Pulmonary artery endothelial cell (primary cell): Measurements from ENCODE around the gene KLRD1. TPM values are rescaled to one million over a fixed set of nuclear protein-coding genes. Genes with fewer than 3 reads are reported as not detected.
"Not testable (repeated sequence)": the region's sequence is repeated elsewhere in the genome, so short reads cannot be mapped to it uniquely, and the experiment has no call there.

ENCODE experiments used
- DNase-seq: peaks from one replicate; pipeline ENCODE4 v3.0.0-alpha.2; 2011; ENCODE audit warnings: low read depth, low spot score
- total RNA-seq: library from RNA; depleted of rRNA; stranded (reverse); fragments of >200 nt; gene quantifications from 2 replicates; pipeline ENCODE4 v1.2.3, GENCODE V29; 2014

The KLRD1 gene
- total RNA-seq, 1 donor from 2014 or later = 0.20 TPM

- DNase-seq = not testable (repeated sequence)
Measured at GRCh38 chr12:10338470-10338869, 30.8 kb downstream of the KLRD1 start.

DNA sequence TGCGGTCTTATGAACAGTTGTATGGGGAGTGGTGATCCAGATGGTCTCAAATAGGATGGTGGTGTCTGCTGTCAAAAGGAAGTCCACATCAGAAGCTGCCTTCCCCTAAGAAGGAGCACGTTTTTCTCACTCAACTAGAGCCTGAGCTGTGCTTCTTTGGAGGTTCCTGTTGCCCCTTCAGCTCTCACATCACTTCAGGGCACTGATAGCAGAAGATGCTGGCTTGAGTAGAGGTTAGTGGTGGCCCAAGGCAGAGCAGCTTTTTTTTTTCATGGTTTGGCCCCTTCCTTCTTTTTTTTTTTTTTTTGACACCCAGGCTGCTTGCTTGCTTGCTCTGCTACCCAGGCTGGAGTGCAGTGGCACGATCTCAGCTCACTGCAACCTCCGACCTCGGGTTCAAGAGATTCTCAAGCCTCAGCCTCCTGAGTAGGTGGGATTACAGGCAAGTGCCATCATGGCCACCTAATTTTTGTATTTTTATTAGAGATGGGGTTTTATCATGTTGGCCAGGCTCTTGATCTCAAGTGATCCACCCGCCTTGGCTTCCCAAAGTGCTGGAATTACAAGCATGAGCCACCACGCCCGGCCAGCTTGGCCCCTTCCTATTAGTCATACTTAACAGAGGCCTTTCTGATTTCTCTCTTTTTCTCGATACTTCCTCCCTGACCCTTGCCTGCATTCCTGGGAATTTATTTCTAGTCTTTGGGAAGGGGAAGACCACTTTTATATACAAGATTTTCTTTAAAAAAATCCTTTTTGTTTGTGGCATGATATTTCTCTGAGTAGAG, 31.6 kb downstream of the KLRD1 start:
- no peak for DNase-seq

DNA sequence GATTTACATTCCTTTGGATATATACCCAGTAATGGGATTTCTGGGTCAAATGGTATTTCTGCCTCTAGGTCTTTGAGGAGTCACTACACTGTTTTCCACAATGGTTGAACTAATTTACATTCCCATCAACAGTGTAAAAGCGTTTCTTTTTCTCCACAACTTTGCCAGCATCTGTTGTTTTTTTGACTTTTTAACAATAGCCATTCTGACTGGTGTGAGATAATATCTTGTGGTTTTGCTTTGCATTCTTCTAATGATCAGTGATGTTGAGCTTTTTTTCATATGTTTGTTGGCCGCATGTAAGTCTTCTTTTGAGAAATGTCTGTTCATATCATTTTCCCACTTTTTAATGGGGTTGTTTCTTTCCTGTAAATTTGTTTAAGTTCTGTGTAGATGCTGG, 33.3 kb downstream of the KLRD1 start:
- not testable (repeated sequence) for DNase-seq

- no peak for DNase-seq
Measured at GRCh38 chr12:10341892-10342509, 34.3 kb downstream of the KLRD1 start.

GRCh38 chr12:10351457-10351856, 43.8 kb downstream of the KLRD1 start:
- DNase-seq = not testable (repeated sequence)

GRCh38 chr12:10354071-10354470, 46.4 kb downstream of the KLRD1 start:
- no peak for DNase-seq

DNA sequence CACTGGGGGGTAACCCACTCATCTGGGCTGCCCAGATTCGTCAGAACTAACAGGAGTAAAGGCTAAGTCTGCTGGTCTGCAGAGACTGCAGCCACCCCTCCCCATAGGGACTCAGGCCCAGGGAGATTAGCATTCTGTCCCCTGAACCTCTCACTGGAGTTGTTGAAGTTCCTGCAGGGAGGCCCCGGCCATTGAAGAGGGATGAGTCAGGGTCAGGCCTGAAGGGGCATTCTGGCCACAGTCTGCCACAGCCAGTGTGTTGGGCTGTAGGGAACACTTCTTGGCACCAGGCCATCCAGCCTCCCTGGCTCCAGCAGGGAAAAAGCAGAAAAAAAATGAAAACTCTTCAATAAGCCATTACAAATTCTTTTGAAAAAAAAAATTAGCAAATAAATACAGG, 46.8 kb downstream of the KLRD1 start:
- DNase-seq = no peak

DNA sequence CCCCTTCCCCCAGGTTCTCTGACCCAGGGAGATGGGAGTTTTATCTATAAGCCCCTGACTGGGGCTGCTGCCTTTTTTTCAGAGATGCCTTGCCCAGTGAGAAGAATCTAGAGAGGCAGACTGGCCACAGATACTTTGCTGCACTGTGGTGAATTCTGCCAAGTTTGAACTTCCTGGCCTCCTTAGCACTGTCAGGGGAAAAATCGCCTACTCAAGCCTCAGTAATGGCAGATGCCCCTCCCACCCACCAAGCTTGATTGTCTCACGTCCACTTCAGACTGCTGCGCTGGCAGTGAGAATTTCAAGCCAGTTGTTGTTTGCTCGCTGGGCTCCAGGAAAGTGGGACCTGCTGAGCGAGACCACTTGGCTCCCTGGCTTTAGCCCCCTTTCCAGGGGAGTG, 50.5 kb downstream of the KLRD1 start:
- no peak for DNase-seq

DNA sequence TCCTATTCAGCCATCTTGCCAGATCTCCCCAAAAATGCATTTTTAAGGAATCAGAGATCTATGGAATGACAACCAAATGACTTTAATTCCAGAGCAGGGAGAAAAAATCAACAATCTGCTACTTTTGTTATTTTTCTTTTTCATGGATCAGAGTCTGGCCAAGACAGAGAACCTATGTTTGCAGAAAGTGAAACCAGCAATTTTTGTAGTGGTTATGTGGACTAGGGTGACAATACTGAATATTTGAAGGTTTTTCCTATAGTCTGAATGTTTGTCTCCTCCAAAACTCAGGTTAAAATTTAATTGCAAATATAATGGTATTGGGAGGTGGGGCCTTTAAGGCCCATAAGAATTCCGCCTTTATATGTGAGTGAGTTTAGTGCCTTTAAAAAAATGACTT, 51.3 kb downstream of the KLRD1 start:
- no peak for DNase-seq

GRCh38 chr12:10361084-10361483, 53.4 kb downstream of the KLRD1 start:
- DNase-seq = no peak

DNA sequence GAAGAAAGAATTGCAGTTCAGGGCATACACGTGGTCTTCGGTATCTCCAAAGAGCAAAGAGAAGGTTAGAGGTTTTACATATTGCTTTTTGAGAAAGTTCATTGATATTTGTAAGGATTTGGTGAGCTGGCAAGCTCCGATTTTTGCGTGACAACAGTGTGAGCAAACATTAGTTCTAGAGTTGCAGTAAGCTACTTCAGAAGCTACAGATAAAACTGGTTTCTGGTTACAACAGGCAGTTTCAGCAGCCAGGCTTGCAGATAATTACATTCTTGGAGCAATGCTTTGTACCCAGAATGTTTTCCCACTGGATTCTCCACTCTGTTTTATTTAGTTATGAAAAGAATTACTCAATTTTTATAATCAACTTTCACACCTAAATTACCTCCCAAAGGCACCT, 54.0 kb downstream of the KLRD1 start:
- no peak for DNase-seq

GRCh38 chr12:10362325-10362724, 54.7 kb downstream of the KLRD1 start:
- DNase-seq = no peak

DNA sequence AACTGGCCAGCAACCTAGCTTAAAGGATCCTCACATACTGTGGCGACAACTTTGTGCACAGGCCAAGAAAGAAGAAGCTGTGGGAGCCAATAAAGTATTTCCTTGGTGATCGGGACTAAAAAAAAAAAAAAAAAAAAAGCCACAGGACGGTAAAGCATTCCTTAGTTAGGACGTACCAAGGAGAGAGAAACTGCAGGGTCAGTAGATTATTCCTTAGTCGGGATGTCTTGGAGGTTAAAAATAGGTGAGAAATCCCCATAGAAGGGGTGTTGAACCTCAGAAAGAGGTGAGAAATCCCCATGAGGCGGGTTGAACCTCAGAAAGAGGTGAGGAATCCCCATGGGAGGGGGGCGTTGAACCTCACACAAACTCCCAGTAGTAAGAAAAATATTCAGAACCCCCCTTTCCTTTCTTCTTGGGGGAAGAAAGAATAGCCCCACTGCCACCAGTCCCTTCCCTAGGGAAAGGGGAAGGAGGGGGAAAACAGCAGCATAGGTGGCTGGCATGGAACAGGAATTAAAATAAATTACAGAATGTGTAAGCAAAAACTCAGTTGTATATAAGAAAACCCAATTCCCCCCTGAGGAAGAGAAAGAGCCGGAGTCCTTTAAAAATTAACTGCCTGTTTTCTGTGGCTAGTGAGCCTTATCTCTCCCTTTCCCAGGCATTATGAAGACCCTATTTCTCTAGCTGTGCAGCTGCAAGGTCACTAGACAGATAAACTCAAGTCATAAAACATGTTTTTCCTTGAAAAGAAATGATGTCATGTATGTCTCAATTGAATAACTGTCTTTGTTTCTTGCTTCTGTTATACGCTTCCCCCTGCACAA, 55.4 kb downstream of the KLRD1 start:
- DNase-seq = no peak

DNA sequence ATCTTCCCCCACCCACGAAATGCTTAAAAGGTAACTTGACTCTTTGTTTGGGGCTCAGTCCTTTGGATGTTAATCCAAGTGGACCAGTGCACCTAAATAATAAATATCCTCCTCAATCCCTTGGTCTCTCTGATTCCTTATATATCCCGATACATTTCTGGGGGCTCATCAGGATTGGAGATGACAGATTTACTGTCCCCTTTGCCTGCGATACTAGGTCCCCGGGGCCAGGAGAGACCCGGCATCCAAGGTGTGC, 55.9 kb downstream of the KLRD1 start:
- no peak for DNase-seq

DNA sequence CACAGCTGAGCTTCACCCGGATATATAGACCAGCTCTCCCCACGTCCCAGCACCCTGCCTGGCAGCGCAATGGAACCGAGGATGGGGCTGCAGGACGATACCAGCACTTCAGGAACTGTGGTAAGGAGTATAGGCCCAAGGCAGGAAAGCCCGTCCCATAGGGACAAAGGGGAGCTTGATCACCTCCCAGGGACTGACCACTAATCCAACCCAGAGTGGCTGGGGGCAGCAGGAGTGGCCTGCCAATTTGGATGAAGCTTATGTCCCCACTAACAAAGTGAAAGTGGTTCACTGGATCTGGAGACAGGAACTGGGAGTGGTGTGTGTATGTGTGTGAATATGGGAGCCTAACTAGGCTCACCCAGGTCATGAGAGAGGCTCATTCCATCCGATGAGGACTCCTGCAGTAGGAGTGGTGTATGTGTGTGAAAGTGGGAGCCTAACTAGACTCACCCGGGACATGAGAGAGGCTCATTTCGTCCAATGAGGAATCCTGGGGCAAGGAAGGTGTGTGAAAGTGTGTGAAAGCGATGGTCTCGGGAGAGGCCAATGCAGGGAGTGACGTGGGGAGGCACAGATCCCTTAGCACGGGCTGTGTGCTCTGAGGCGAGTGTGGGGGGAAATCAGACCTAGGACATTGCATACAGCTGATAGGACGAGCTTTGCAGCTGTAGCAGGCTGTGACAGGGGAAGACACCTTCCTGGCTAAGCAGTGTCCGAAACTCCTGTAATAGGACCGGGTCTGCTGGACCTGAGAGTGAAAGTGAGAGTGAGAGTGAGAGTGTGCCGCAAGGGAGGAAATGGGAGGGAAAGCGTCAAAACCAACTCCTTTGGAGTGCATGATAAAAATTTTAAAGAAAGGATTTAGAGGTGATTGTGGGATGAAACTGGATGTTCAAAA, 56.5 kb downstream of the KLRD1 start:
- DNase-seq = no peak

DNA sequence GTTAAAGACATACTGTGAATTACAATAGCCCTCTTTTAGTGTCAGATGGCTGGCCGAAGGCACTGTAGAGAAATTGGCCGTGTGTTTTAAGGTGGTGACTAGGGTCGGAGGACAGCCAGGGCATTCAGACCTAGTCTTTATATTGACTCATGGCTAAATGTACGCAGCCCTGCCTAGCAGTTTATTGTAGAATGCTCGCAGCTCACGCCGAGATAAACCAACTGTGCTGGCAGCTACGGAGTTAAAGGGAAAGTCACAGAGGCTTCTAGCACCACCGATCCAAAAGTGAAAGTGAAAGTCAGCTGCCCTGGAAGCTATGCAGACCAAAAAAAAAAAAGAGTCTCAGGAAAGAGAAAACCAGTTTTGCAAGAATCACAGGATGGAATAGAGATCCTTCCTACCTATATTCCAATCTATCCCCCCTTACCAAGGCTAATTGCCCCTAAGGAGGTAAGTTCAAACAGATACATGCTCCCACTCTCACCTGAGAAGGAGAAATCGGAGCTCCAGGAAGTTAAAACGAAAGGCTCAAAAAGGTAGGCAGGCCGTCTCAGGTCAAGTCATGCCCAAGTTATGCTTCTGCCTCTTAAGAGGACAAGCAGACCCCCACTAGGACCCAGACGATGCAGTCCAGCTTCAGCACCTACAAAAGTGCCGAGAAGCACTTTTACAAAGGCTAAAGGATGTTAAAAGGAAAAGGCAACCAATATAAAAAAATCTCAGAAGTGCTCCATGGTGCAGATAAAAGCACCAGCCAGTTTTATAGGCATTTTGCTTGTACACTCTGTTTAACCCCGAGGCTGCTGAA, 57.3 kb downstream of the KLRD1 start:
- DNase-seq = peak; percentile 40

DNA sequence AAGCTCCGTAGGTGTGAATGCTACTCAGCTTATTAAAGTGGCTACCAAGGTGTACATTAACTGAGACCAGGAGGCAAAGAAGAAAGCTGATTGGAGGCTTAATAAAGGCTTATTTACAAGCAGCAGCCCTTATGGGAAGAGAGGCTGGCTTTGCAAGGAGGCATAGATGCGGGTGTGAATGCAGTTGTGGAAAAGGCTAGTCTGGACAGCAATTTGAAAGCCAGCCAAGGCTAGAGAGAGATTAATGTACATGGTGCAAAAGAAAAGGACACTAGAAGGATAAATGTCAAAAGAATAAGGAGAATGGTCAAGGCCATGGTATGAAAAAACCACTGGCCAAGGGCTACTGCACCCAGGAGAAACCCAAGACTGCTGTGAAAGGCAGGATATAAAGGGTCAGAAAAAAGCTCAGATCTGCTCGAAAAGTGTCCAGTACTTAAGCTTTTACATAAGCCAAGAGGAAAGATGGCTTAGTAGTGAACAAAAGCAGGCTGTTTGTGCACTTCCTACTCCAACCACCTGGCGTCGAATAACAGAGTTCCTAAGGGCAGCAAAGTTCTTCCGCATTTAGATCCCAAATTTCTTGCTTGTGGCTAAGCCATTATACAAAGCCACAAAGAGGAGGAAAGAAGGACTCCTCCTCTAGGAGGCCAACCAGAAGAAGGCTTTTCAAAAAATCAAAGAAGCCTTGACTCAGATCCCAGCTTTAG, 58.2 kb downstream of the KLRD1 start:
- no peak for DNase-seq

GRCh38 chr12:10366875-10367274, 59.2 kb downstream of the KLRD1 start:
- no peak for DNase-seq

GRCh38 chr12:10367714-10368113, 60.0 kb downstream of the KLRD1 start:
- DNase-seq = not testable (repeated sequence)
